Type B pancreatic cell (in vitro differentiated cells): Measurements from ENCODE around the gene CTRB2. TPM values are rescaled to one million over a fixed set of nuclear protein-coding genes. Genes with fewer than 3 reads are reported as not detected.
"Not testable (repeated sequence)": the region's sequence is repeated elsewhere in the genome, so short reads cannot be mapped to it uniquely, and the experiment has no call there.

ENCODE experiments used
- DNase-seq: peaks from one replicate; pipeline ENCODE4 v3.0.0; 2021; ENCODE audit warnings: mixed read lengths; ENCODE audit not compliant: unreplicated experiment; ENCODE audit errors: extremely low spot score
- H3K27ac Mint-ChIP-seq: 2 replicates; pipeline ENCODE4 v1.8.0; 2021; ENCODE audit warnings: mild to moderate bottlenecking, mixed read lengths
- H3K27me3 Mint-ChIP-seq: 2 replicates; pipeline ENCODE4 v1.8.0; 2021; ENCODE audit warnings: mixed read lengths
- H3K36me3 Mint-ChIP-seq: 2 replicates; pipeline ENCODE4 v1.8.0; 2021; ENCODE audit warnings: mixed read lengths
- H3K4me1 Mint-ChIP-seq: one replicate; pipeline ENCODE4 v1.8.0; 2021; ENCODE audit warnings: mixed read lengths; ENCODE audit not compliant: unreplicated experiment
- H3K4me3 Mint-ChIP-seq: 2 replicates; pipeline ENCODE4 v1.8.0; 2021; ENCODE audit warnings: mild to moderate bottlenecking, mixed read lengths
- H3K9me3 Mint-ChIP-seq: 2 replicates; pipeline ENCODE4 v1.8.0; 2021; ENCODE audit warnings: mixed read lengths
- CTCF ChIP-seq: fragments of 200-600 bp; sonication (generic); conservative IDR thresholded peaks from 2 replicates; pipeline ENCODE4 v1.5.0; 2021; ENCODE audit warnings: antibody characterized with exemption, mild to moderate bottlenecking
- total RNA-seq: library from RNA; stranded (reverse); gene quantifications from 2 replicates; pipeline ENCODE4 v1.2.1, GENCODE V29; 2021; ENCODE audit warnings: low replicate concordance

Gene CTRB2
- total RNA-seq, 1 donor from 2014 or later, result not detected

GRCh38 chr16:75209944-75210343, 3.0 kb upstream of the CTRB2 start:
- DNase-seq, result no peak
- Mint-ChIP-seq H3K9me3 (no peaks in the 10 kb centered on the region), H3K36me3 (no peaks in the 10 kb centered on the region), H3K4me1 (no peaks in the 10 kb centered on the region), H3K27me3 (no peaks in the 10 kb centered on the region), H3K27ac (no peak overlapping the region), H3K4me3 (no peak overlapping the region)
- no peak for TF ChIP-seq CTCF

- not testable (repeated sequence) for H3K4me3 Mint-ChIP-seq, H3K36me3 Mint-ChIP-seq, DNase-seq, H3K27ac Mint-ChIP-seq, H3K4me1 Mint-ChIP-seq, H3K27me3 Mint-ChIP-seq, H3K9me3 Mint-ChIP-seq
These were observed 2.6 kb upstream of the CTRB2 start for GRCh38 chr16:75209514-75209913.

- no peak for DNase-seq
- TF ChIP-seq CTCF, result no peak
- H3K27me3 Mint-ChIP-seq, result no peaks in the 10 kb centered on the region
- H3K4me3 Mint-ChIP-seq, result no peak overlapping the region
- no peaks in the 10 kb centered on the region for H3K36me3 Mint-ChIP-seq
- no peaks in the 10 kb centered on the region for H3K9me3 Mint-ChIP-seq
- no peak overlapping the region for H3K27ac Mint-ChIP-seq
- peaks cover under 1% of the 10 kb centered on the region for H3K4me1 Mint-ChIP-seq
These were observed 2.0 kb upstream of the CTRB2 start for GRCh38 chr16:75208861-75209505.

- no peak for DNase-seq
- H3K27me3 Mint-ChIP-seq, result no peaks in the 10 kb centered on the region
- no peaks in the 10 kb centered on the region for H3K9me3 Mint-ChIP-seq
- TF ChIP-seq CTCF, result no peak
- no peak overlapping the region for H3K4me3 Mint-ChIP-seq
- no peaks in the 10 kb centered on the region for H3K36me3 Mint-ChIP-seq
- H3K4me1 Mint-ChIP-seq, result peaks cover 4% of the 10 kb centered on the region
- no peak overlapping the region for H3K27ac Mint-ChIP-seq
These were observed 1.4 kb upstream of the CTRB2 start for GRCh38 chr16:75208242-75208825.

- TF ChIP-seq CTCF, result no peak
- Mint-ChIP-seq H3K36me3 (no peaks in the 10 kb centered on the region), H3K9me3 (no peaks in the 10 kb centered on the region), H3K4me3 (no peak overlapping the region), H3K27me3 (no peaks in the 10 kb centered on the region), H3K4me1 (peaks cover 4% of the 10 kb centered on the region), H3K27ac (no peak overlapping the region)
- no peak for DNase-seq
These were observed 870 bp upstream of the CTRB2 start for GRCh38 chr16:75207831-75208230.

- not testable (repeated sequence) for H3K4me3 Mint-ChIP-seq, H3K27me3 Mint-ChIP-seq, H3K27ac Mint-ChIP-seq, H3K36me3 Mint-ChIP-seq, H3K4me1 Mint-ChIP-seq, DNase-seq, H3K9me3 Mint-ChIP-seq
These were observed 806 bp downstream of the CTRB2 start for GRCh38 chr16:75205961-75206748.

GRCh38 chr16:75205438-75205837, 1.5 kb downstream of the CTRB2 start:
- H3K36me3 Mint-ChIP-seq, H3K27ac Mint-ChIP-seq, H3K9me3 Mint-ChIP-seq, H3K4me3 Mint-ChIP-seq, H3K4me1 Mint-ChIP-seq, DNase-seq, H3K27me3 Mint-ChIP-seq: not testable (repeated sequence)

- H3K27ac Mint-ChIP-seq, H3K9me3 Mint-ChIP-seq, H3K36me3 Mint-ChIP-seq, H3K4me3 Mint-ChIP-seq, H3K27me3 Mint-ChIP-seq, H3K4me1 Mint-ChIP-seq, DNase-seq: not testable (repeated sequence)
These were observed 2.1 kb downstream of the CTRB2 start for GRCh38 chr16:75204905-75205304.
